SK-N-SH treated with all-trans-retinoic acid at 6 μM for 48 hours (cell line): Measurements from ENCODE around the gene CCT7.

ENCODE experiments used
- ATAC-seq: fragments of 200-7000 bp; cut with Tn5 transposase; 3 replicates; pipeline ENCODE4 v1.9.1; 2020; ENCODE audit warnings: mild to moderate bottlenecking, moderate library complexity
- CSDC2 ChIP-seq: fragments of 250-450 bp; sonication (Bioruptor Pico); IDR thresholded peaks from 2 replicates; pipeline ENCODE4 v1.5.0; 2020; ENCODE audit warnings: mild to moderate bottlenecking, moderate library complexity
- CSRNP3 ChIP-seq: fragments of 250-450 bp; sonication (Bioruptor Pico); IDR thresholded peaks from 2 replicates; pipeline ENCODE4 v1.5.1; 2021; ENCODE audit warnings: mild to moderate bottlenecking, moderate library complexity
- ESRRG ChIP-seq: fragments of 250-450 bp; sonication (Bioruptor Pico); IDR thresholded peaks from 2 replicates; pipeline ENCODE4 v1.6.1; 2021; ENCODE audit warnings: mild to moderate bottlenecking
- GLIS3 ChIP-seq: fragments of 250-450 bp; sonication (Bioruptor Pico); IDR thresholded peaks from 2 replicates; pipeline ENCODE4 v1.5.0; 2020; ENCODE audit warnings: mild to moderate bottlenecking, moderate library complexity
- ISL1 ChIP-seq: fragments of 250-450 bp; sonication (Bioruptor Pico); IDR thresholded peaks from 2 replicates; pipeline ENCODE4 v2.1.2; 2022; ENCODE audit warnings: mild to moderate bottlenecking, moderate library complexity
- OSR1 ChIP-seq: fragments of 250-450 bp; sonication (Bioruptor Pico); IDR thresholded peaks from 2 replicates; pipeline ENCODE4 v1.8.0; 2022; ENCODE audit warnings: moderate library complexity, mild to moderate bottlenecking, inconsistent platforms
- PATZ1 ChIP-seq: fragments of 250-450 bp; sonication (Bioruptor Pico); IDR thresholded peaks from 2 replicates; pipeline ENCODE4 v1.8.0; 2020; ENCODE audit warnings: mild to moderate bottlenecking, moderate library complexity, borderline replicate concordance
- POU6F1 ChIP-seq: fragments of 250-450 bp; sonication (Bioruptor Pico); IDR thresholded peaks from 2 replicates; pipeline ENCODE4 v1.8.0; 2021; ENCODE audit warnings: low read depth, mild to moderate bottlenecking, moderate library complexity, borderline replicate concordance
- PPARA ChIP-seq: fragments of 250-450 bp; sonication (Bioruptor Pico); IDR thresholded peaks from 2 replicates; pipeline ENCODE4 v1.5.0; 2020; ENCODE audit warnings: mild to moderate bottlenecking, borderline replicate concordance
- SNAI2 ChIP-seq: fragments of 250-450 bp; sonication (Bioruptor Pico); IDR thresholded peaks from 2 replicates; pipeline ENCODE4 v1.5.0; 2020; ENCODE audit warnings: mild to moderate bottlenecking, moderate library complexity
- TCF4 ChIP-seq: fragments of 250-450 bp; sonication (Bioruptor Pico); IDR thresholded peaks from 2 replicates; pipeline ENCODE4 v1.8.0; 2021; ENCODE audit warnings: mild to moderate bottlenecking, moderate library complexity, borderline replicate concordance
- TSHZ2 ChIP-seq: fragments of 250-450 bp; sonication (Bioruptor Pico); IDR thresholded peaks from 2 replicates; pipeline ENCODE4 v1.5.0; 2020; ENCODE audit warnings: mild to moderate bottlenecking, moderate library complexity
- ZFP3 ChIP-seq: fragments of 250-450 bp; sonication (Bioruptor Pico); IDR thresholded peaks from 2 replicates; pipeline ENCODE4 v1.5.0; 2020; ENCODE audit warnings: mild to moderate bottlenecking, moderate library complexity
- ZFP30 ChIP-seq: fragments of 450-650 bp; formaldehyde crosslinking; IDR thresholded peaks from 2 replicates; pipeline ENCODE4 v1.5.0; 2022; ENCODE audit warnings: mild to moderate bottlenecking, moderate library complexity
- ZNF565 ChIP-seq: fragments of 450-650 bp; formaldehyde crosslinking; conservative IDR thresholded peaks from 2 replicates; pipeline ENCODE4 v1.5.0; 2020; ENCODE audit warnings: low read depth, mild to moderate bottlenecking, moderate library complexity
- ZNF70 ChIP-seq: fragments of 450-650 bp; formaldehyde crosslinking; IDR thresholded peaks from 2 replicates; pipeline ENCODE4 v1.5.0; 2020; ENCODE audit warnings: mild to moderate bottlenecking, moderate library complexity
- ZNF8 ChIP-seq: fragments of 450-650 bp; formaldehyde crosslinking; IDR thresholded peaks from 2 replicates; pipeline ENCODE4 v1.5.0; 2020; ENCODE audit warnings: mild to moderate bottlenecking, moderate library complexity
- TF ChIP-seq, protein P1 (sequence below): fragments of 250-450 bp; sonication (Bioruptor Pico); IDR thresholded peaks from 2 replicates; pipeline ENCODE4 v1.5.1; 2020; ENCODE audit warnings: low read depth, mild to moderate bottlenecking, moderate library complexity

CCT7 gene

DNA sequence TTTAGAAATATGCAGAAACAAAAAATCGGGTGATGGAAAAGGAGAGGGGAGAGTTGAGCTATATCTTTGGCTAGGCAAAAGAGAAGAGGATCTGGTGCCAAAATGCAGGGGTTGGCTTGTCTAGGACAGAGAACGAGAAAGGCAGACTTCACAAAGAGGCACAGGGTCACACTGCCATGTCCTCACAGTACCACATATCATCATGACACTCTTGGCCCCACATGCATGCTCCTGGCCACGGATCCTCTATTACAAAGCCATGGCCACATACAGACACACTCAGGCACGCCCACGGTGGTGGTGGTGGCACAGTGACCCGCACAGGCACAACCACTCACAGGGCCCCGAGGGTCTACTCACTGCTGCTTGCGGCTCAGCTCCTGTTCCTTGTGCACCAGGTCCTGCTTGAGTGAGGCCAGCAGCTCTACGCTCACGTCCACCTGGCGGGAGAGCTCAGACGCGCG lies 34.3 kb downstream of the CCT7 start:
- ATAC-seq: no peak
- TF ChIP-seq POU6F1 (CRISPR knock-in tag) (no peak), ZFP3 (CRISPR knock-in tag) (no peak), ZFP30 (CRISPR knock-in tag) (no peak), SNAI2 (CRISPR knock-in tag) (no peak), GLIS3 (CRISPR knock-in tag) (no peak), CSDC2 (CRISPR knock-in tag) (no peak), ISL1 (no peak), TSHZ2 (CRISPR knock-in tag) (no peak)

- TF ChIP-seq ZNF8 (CRISPR knock-in tag): no peak
- TF ChIP-seq TCF4 (CRISPR knock-in tag): no peak
- TF ChIP-seq CSRNP3: no peak
- TF ChIP-seq ZFP3 (CRISPR knock-in tag): no peak
- TF ChIP-seq SNAI2 (CRISPR knock-in tag): no peak
- no peak for TF ChIP-seq POU6F1 (CRISPR knock-in tag)
- no peak for TF ChIP-seq ESRRG (CRISPR knock-in tag)
- TF ChIP-seq OSR1: no peak
- no peak for ATAC-seq
Observed at GRCh38 chr2:73268830-73269685, 35.0 kb downstream of the CCT7 start.

- no peak for ATAC-seq
- no peak for TF ChIP-seq ZNF565 (CRISPR knock-in tag)
- no peak for TF ChIP-seq OSR1
- no peak for TF ChIP-seq GLIS3 (CRISPR knock-in tag)
- no peak for TF ChIP-seq PPARA
- TF ChIP-seq, protein P1, sequence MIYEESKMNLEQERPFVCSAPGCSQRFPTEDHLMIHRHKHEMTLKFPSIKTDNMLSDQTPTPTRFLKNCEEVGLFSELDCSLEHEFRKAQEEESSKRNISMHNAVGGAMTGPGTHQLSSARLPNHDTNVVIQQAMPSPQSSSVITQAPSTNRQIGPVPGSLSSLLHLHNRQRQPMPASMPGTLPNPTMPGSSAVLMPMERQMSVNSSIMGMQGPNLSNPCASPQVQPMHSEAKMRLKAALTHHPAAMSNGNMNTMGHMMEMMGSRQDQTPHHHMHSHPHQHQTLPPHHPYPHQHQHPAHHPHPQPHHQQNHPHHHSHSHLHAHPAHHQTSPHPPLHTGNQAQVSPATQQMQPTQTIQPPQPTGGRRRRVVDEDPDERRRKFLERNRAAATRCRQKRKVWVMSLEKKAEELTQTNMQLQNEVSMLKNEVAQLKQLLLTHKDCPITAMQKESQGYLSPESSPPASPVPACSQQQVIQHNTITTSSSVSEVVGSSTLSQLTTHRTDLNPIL (CRISPR knock-in tag): no peak
- no peak for TF ChIP-seq ZNF8 (CRISPR knock-in tag)
- TF ChIP-seq ZNF70 (CRISPR knock-in tag): no peak
- TF ChIP-seq TSHZ2 (CRISPR knock-in tag): no peak
- no peak for TF ChIP-seq ZFP3 (CRISPR knock-in tag)
- no peak for TF ChIP-seq CSRNP3
- no peak for TF ChIP-seq TCF4 (CRISPR knock-in tag)
- no peak for TF ChIP-seq PATZ1
- no peak for TF ChIP-seq SNAI2 (CRISPR knock-in tag)
- no peak for TF ChIP-seq CSDC2 (CRISPR knock-in tag)
- TF ChIP-seq ESRRG (CRISPR knock-in tag): no peak
- no peak for TF ChIP-seq ZFP30 (CRISPR knock-in tag)
Observed at GRCh38 chr2:73269686-73270465, 35.8 kb downstream of the CCT7 start.
